COR-L47 (cell line): Measurements from ENCODE around the gene MRPL43.

Experiments
- DNase-seq: peaks from one replicate; lab custom pipeline; 2025; lab: John Stamatoyannopoulos, UW

MRPL43 gene

GRCh38 chr10:100966887-100967286, 20.4 kb downstream of the MRPL43 start:
- DNase-seq: no peak

- DNase-seq: no peak
Measured at GRCh38 chr10:100965820-100966219, 21.5 kb downstream of the MRPL43 start.

GRCh38 chr10:100963826-100964225, 23.5 kb downstream of the MRPL43 start:
- DNase-seq: no peak

- DNase-seq: no peak
Measured at GRCh38 chr10:100962351-100963080, 24.8 kb downstream of the MRPL43 start.

GRCh38 chr10:100960251-100960650, 27.0 kb downstream of the MRPL43 start:
- DNase-seq: no peak

GRCh38 chr10:100948916-100949315, 38.4 kb downstream of the MRPL43 start:
- no peak for DNase-seq

GRCh38 chr10:100945754-100946153, 41.5 kb downstream of the MRPL43 start:
- DNase-seq: no peak

- no peak for DNase-seq
Measured at GRCh38 chr10:100943508-100943907, 43.8 kb downstream of the MRPL43 start.

GRCh38 chr10:100942229-100942628, 45.1 kb downstream of the MRPL43 start:
- no peak for DNase-seq

GRCh38 chr10:100939763-100940344, 47.4 kb downstream of the MRPL43 start:
- DNase-seq: no peak
